ENCODE results near the gene HCCS. TPM values are rescaled to one million over a fixed set of nuclear protein-coding genes. Genes with fewer than 3 reads are reported as not detected.

Gene HCCS
- total and polyA plus RNA-seq, 8 donors, result 14.9 to 20.8 (median 16.6) TPM

DNA sequence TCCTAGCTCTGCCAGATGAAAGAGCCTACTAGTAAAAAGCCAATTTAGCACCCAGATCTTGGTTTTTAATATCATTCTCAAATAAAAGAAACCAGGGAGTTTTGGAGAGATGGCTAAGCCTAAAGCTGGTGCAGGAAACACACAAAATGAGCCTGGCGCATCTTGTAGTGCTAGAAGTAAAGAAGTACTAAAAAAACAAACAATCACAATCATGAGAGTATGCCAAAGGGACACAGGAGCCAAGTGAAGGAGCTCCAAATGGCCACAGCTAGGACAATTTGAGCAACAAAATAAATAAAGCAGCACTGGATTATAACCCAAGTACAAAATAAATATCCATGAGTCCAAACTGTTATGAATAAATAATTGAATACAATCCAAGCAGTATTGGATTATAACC lies 37.8 kb upstream of the HCCS start:
- Histone ChIP-seq H3K9me3 (no peaks in the 10 kb centered on the region), H3K36me3 (no peaks in the 10 kb centered on the region), H3K4me3 (no peak overlapping the region), H3K27ac (no peak overlapping the region), H3K4me1 (no peaks in the 10 kb centered on the region), H3K27me3 (no peaks in the 10 kb centered on the region)
- TF ChIP-seq, protein P1, sequence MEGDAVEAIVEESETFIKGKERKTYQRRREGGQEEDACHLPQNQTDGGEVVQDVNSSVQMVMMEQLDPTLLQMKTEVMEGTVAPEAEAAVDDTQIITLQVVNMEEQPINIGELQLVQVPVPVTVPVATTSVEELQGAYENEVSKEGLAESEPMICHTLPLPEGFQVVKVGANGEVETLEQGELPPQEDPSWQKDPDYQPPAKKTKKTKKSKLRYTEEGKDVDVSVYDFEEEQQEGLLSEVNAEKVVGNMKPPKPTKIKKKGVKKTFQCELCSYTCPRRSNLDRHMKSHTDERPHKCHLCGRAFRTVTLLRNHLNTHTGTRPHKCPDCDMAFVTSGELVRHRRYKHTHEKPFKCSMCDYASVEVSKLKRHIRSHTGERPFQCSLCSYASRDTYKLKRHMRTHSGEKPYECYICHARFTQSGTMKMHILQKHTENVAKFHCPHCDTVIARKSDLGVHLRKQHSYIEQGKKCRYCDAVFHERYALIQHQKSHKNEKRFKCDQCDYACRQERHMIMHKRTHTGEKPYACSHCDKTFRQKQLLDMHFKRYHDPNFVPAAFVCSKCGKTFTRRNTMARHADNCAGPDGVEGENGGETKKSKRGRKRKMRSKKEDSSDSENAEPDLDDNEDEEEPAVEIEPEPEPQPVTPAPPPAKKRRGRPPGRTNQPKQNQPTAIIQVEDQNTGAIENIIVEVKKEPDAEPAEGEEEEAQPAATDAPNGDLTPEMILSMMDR (IDR thresholded peaks at IDR 0.05), result no peak
- DNase-seq (no peak), ATAC-seq (no peak)
- intact Hi-C loops (cut with DNase I), result no loop called here

DNA sequence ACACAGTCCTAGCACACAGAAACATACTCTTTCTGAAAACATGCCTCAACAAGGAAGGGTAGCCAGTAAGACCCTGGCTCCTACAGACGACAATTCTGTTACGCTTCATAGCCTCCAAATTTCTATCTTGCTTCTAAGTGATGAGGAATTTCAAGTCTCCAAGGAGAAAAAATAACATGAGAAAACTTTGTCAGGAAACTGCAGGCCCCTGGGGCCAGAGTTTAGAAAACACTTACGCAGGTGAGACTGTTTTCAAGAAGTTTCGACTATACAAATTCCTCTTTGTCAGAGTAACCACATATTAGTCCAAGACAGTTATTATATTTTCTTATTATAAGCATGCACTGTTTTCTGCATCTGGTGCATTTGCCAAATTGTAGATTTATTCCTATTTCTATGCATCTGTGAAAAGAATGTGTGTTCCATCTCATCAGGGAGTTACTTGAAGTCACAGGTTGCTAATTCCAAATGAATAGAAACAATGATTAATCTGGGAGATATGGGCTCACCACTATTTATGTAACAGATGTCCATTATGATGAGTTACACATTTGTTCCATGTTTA lies 30.3 kb upstream of the HCCS start:
- TF ChIP-seq, protein P1 (IDR thresholded peaks at IDR 0.05), result no peak
- Histone ChIP-seq H3K27me3 (no peaks in the 10 kb centered on the region), H3K4me1 (no peaks in the 10 kb centered on the region), H3K27ac (no peak overlapping the region), H3K9me3 (no peaks in the 10 kb centered on the region), H3K36me3 (no peaks in the 10 kb centered on the region), H3K4me3 (no peak overlapping the region)
- DNase-seq (no peak), ATAC-seq (no peak)
- intact Hi-C loops (cut with DNase I), result no loop called here

DNA sequence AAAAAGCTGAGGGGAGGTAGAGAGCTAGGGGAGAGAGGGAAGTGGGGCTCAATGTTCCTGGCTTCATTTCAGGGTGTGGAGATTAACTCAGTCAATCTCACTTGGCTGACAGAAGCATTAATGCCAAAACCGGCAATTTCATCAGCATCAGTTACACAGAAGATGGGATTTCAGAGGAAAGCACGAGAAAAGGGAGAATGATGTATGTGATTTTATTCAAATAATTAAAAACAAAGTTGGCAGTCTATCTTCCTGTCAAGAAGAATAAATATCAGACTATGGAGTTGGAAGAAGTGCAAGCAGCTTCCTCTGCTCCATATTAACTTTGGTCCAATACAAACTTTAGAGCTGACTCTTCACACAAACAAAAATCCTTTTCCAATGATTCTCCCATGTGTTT lies 29.6 kb upstream of the HCCS start:
- Histone ChIP-seq H3K36me3 (no peaks in the 10 kb centered on the region), H3K27me3 (no peaks in the 10 kb centered on the region), H3K27ac (no peak overlapping the region), H3K4me3 (no peak overlapping the region), H3K4me1 (no peaks in the 10 kb centered on the region), H3K9me3 (no peaks in the 10 kb centered on the region)
- intact Hi-C loops (cut with DNase I), result no loop called here
- TF ChIP-seq, protein P1 (IDR thresholded peaks at IDR 0.05), result no peak
- DNase-seq (no peak), ATAC-seq (no peak)

DNA sequence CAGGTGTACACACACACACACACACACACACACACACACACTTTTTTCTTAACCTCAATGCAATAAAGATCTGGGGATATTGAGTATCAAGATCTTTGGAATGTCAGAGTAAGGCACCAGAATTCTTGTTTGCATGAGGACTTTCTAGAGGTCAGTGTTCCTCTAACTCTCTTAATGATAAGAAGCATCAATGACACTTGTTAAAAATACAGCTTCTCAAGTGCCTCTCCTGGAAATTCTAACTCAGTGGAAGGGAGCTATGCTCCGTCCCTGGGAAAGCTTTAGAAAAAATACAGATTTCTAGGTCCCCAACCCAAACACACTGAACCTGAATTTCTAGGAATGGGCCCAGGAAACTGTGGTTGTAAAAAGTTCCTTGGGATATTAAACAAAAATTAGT lies 25.8 kb upstream of the HCCS start:
- H3K27ac ChIP-seq, result no peak overlapping the region
- ATAC-seq, result peak; percentile 57
- intact Hi-C loops (cut with DNase I), result no loop called here
- DNase-seq, result no peak
- no peaks in the 10 kb centered on the region for H3K36me3 ChIP-seq
- TF ChIP-seq, protein P1 (IDR thresholded peaks at IDR 0.05), result no peak
- no peaks in the 10 kb centered on the region for H3K27me3 ChIP-seq
- no peak overlapping the region for H3K4me3 ChIP-seq
- no peaks in the 10 kb centered on the region for H3K4me1 ChIP-seq
- H3K9me3 ChIP-seq, result peaks cover 0 to 6% of the 10 kb centered on the region in 2 donors

DNA sequence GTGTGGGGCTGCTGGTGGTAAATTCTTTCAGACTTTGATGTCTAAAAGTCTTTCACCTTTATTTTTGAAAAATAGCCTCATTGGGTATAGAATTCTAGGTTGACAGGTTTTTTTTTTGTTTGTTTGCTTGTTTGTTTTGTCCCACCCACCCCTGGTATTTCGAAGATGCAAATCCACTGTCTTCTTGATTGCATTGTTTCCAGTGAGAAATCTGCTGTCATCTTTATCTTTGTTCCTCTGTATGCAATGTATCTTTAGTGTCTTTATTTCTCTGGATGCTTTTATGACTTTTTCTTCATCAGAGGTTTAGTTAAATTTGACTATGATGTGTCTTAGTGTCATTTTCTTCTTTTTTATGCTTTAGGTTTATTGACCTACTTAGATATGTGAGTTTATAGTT lies 21.3 kb upstream of the HCCS start:
- intact Hi-C loops (cut with DNase I), result no loop called here
- H3K27me3 ChIP-seq, result no peaks in the 10 kb centered on the region
- ATAC-seq, result no peak
- H3K9me3 ChIP-seq, result peaks cover 0 to 6% of the 10 kb centered on the region in 2 donors
- no peak overlapping the region for H3K27ac ChIP-seq
- no peaks in the 10 kb centered on the region for H3K4me1 ChIP-seq
- H3K36me3 ChIP-seq, result no peaks in the 10 kb centered on the region
- H3K4me3 ChIP-seq, result no peak overlapping the region
- DNase-seq, result no peak
- TF ChIP-seq, protein P1 (IDR thresholded peaks at IDR 0.05), result no peak

All from left lung (tissue), 10 donors.